GM12878 (cell line): ENCODE measurements around the gene PRTFDC1. TPM values are rescaled to one million over a fixed set of nuclear protein-coding genes. Genes with fewer than 3 reads are reported as not detected.

Experiments used
- ATAC-seq: fragments of 200-7000 bp; cut with Tn5 transposase; 3 replicates; pipeline ENCODE4 v1.9.1; 2020; ENCODE audit warnings: mild to moderate bottlenecking, moderate library complexity
- BruUV-seq: library from RNA; stranded (reverse); fragments of 400-500 nt; replicated peaks from 2 replicates; lab custom pipeline; 2021; lab: Mats Ljungman, UMichigan
- CTCF ChIA-PET: fragments of 300-600 bp; sonication (Branson Sonifier 250); formaldehyde crosslinking; extraction: SDS; loops from one replicate; lab custom pipeline; 2021; ENCODE audit warnings: inconsistent platforms; lab: Yijun Ruan, JAX
- POLR2A ChIA-PET: fragments of 350-600 bp; formaldehyde crosslinking; extraction: SDS; loops from one replicate; lab custom pipeline; 2021; ENCODE audit warnings: inconsistent platforms; lab: Charles Lee
- RAD21 ChIA-PET: fragments of 300-600 bp; sonication (Branson Sonifier 250); formaldehyde crosslinking; loops from one replicate; lab custom pipeline; 2023; ENCODE audit warnings: antibody characterized with exemption; ENCODE audit not compliant: unreplicated experiment; lab: Charles Lee
- SMC1A ChIA-PET: fragments of 300-600 bp; sonication (Branson Sonifier 250); formaldehyde crosslinking; loops from one replicate; lab custom pipeline; 2023; ENCODE audit not compliant: unreplicated experiment, uncharacterized antibody; lab: Charles Lee
- DNase-seq: peaks from one replicate; pipeline ENCODE4 v3.0.0-alpha.2; 2011; ENCODE audit warnings: low read depth, low spot score
- FAIRE-seq: peaks from 3 replicates; lab custom pipeline; 2011; peaks lifted over from hg19 to GRCh38; lab: Jason Lieb, UNC
- H2AFZ ChIP-seq: 2 replicates; pipeline ENCODE4 v1.6.0; 2011; ENCODE audit warnings: low read depth, low read length, control low read depth; ENCODE audit not compliant: control insufficient read depth
- H3K27ac ChIP-seq: 2 replicates; pipeline ENCODE4 v1.5.1; 2011; ENCODE audit warnings: control low read depth; ENCODE audit not compliant: control insufficient read depth, insufficient read depth
- H3K27me3 ChIP-seq, 2 experiments: replicated peaks in 1 of 2; 2 replicates each; pipeline versions ENCODE4 v1.6.0 to v1.6.1; 2011; ENCODE audit warnings: low read length in 1 of 2; ENCODE audit not compliant: control insufficient read depth in 2 of 2, insufficient read depth in 2 of 2
- H3K36me3 ChIP-seq, 2 experiments: 2 replicates each; pipeline ENCODE4 v1.5.1; 2011; ENCODE audit warnings: low read length in 1 of 2; ENCODE audit not compliant: control insufficient read depth in 2 of 2, insufficient read depth in 2 of 2
- H3K4me1 ChIP-seq: 2 replicates; pipeline ENCODE4 v1.6.1; 2011; ENCODE audit warnings: mild to moderate bottlenecking, low read length, moderate library complexity, mixed read lengths; ENCODE audit not compliant: control insufficient read depth, insufficient read depth
- H3K4me2 ChIP-seq: 2 replicates; pipeline ENCODE4 v1.6.0; 2011; ENCODE audit warnings: control low read depth; ENCODE audit not compliant: control insufficient read depth, insufficient read depth
- H3K4me3 ChIP-seq: fragments of 200-600 bp; sonication (generic); 2 replicates; pipeline ENCODE4 v1.5.1; 2016
- H3K79me2 ChIP-seq: 2 replicates; pipeline ENCODE4 v1.6.0; 2011; ENCODE audit warnings: low read length; ENCODE audit not compliant: control insufficient read depth, insufficient read depth
- H3K9ac ChIP-seq: 2 replicates; pipeline ENCODE4 v1.8.0; 2011; ENCODE audit warnings: low read length, control low read depth, mixed read lengths; ENCODE audit not compliant: control insufficient read depth, insufficient read depth
- H3K9me3 ChIP-seq: replicated peaks from 3 replicates; pipeline ENCODE4 v1.5.1; 2011; ENCODE audit warnings: mild to moderate bottlenecking, low read length; ENCODE audit not compliant: control insufficient read depth, insufficient read depth
- H4K20me1 ChIP-seq: 2 replicates; pipeline ENCODE4 v1.6.0; 2011; ENCODE audit not compliant: control insufficient read depth, insufficient read depth
- BCLAF1 ChIP-seq: fragments of 450-650 bp; IDR thresholded peaks from 2 replicates; pipeline ENCODE4 v1.6.1; 2017; ENCODE audit warnings: antibody characterized with exemption, mild to moderate bottlenecking, moderate library complexity
- CBFB ChIP-seq: IDR thresholded peaks from 2 replicates; pipeline ENCODE4 v1.6.1; 2016; ENCODE audit warnings: antibody characterized with exemption, low read depth
- HCFC1 ChIP-seq: fragments of 150-350 bp; IDR thresholded peaks from 2 replicates; pipeline ENCODE4 v1.6.1; 2014; ENCODE audit warnings: low read length
- HDAC2 ChIP-seq: fragments of 200-600 bp; sonication (generic); IDR thresholded peaks from 2 replicates; pipeline ENCODE4 v1.6.1; 2017
- MTA3 ChIP-seq: IDR thresholded peaks from 2 replicates; pipeline ENCODE4 v1.6.1; 2012; ENCODE audit warnings: low read length, inconsistent platforms, borderline replicate concordance
- PKNOX1 ChIP-seq: fragments of 450-650 bp; IDR thresholded peaks from 2 replicates; pipeline ENCODE4 v1.6.1; 2016; ENCODE audit warnings: mild to moderate bottlenecking
- RAD21 ChIP-seq: IDR thresholded peaks from 2 replicates; pipeline ENCODE4 v1.6.1; 2011; ENCODE audit warnings: mild to moderate bottlenecking, low read depth, low read length, moderate library complexity; ENCODE audit not compliant: insufficient read depth
- SRF ChIP-seq, 2 experiments: IDR thresholded peaks; 2 replicates each; pipeline ENCODE4 v1.6.1; 2011; ENCODE audit warnings: low read depth in 2 of 2, low read length in 2 of 2, mild to moderate bottlenecking in 1 of 2, moderate library complexity in 1 of 2
- USF1 ChIP-seq: IDR thresholded peaks from 2 replicates; pipeline ENCODE4 v1.6.1; 2011; ENCODE audit warnings: borderline replicate concordance, low read depth, mild to moderate bottlenecking, moderate library complexity, mixed read lengths, low read length; ENCODE audit not compliant: insufficient read depth; ENCODE audit errors: extremely low read length
- WRNIP1 ChIP-seq: IDR thresholded peaks from 2 replicates; pipeline ENCODE4 v1.6.1; 2011; ENCODE audit warnings: low read depth, low read length, improper control_type of control experiment, borderline replicate concordance
- ZBED1 ChIP-seq: IDR thresholded peaks from 2 replicates; pipeline ENCODE4 v1.6.1; 2016; ENCODE audit warnings: borderline replicate concordance
- ZNF207 ChIP-seq: fragments of 450-650 bp; IDR thresholded peaks from 2 replicates; pipeline ENCODE4 v1.6.1; 2014; ENCODE audit warnings: antibody characterized with exemption, mild to moderate bottlenecking, borderline replicate concordance
- in situ Hi-C: fragments of 300-500 bp; cut with MboI; formaldehyde crosslinking; loops from 9 replicates; pipeline ENCODE4 v1.14.3; 2018; ENCODE audit warnings: mixed read lengths
- intact Hi-C: fragments of 100-400 bp; cut with micrococcal nuclease; formaldehyde crosslinking; loops from one replicate; pipeline ENCODE4 v1.14.2; 2022; ENCODE audit not compliant: unreplicated experiment
- polyA plus RNA-seq, 11 experiments: library from polyadenylated mRNA; depleted of rRNA in 4 of 11; unstranded in 6 of 11; stranded (reverse) in 5 of 11; fragments of >200 nt; fragmentation: Nextera tagmentation in 4 of 11; fragmentation: Illumina TruSeq in 1 of 11; extraction: Ambion mirVana in 4 of 11; extraction: Trizol in 1 of 11; gene quantifications; 1 replicate in 1 of 11; 2 replicates in 10 of 11; pipeline versions ENCODE4 v1.2.1 to v1.2.3, GENCODE V29; 2011 to 2016; ENCODE audit warnings: inconsistent platforms in 2 of 11, missing spikeins in 2 of 11, low read depth in 1 of 11
- total RNA-seq, 4 experiments: library from RNA; depleted of rRNA in 3 of 4; stranded (reverse); fragments of >200 nt in 3 of 4; fragmentation: Illumina TruSeq in 1 of 4; extraction: Trizol in 1 of 4; gene quantifications; 2 replicates each; pipeline versions ENCODE4 v1.2.1 to v1.2.3, GENCODE V29; 2013 to 2021
- TF ChIP-seq, protein P1 (sequence below): fragments of 450-650 bp; IDR thresholded peaks from 2 replicates; pipeline ENCODE4 v1.6.1; 2017; ENCODE audit warnings: mild to moderate bottlenecking, moderate library complexity

The PRTFDC1 gene
- total and polyA plus RNA-seq, 10 of the 15 experiments (the other 5 are each of a cell fraction or from before 2014, with no cell fraction given) = 5.5 to 17.3 (median 11.3) TPM

DNA sequence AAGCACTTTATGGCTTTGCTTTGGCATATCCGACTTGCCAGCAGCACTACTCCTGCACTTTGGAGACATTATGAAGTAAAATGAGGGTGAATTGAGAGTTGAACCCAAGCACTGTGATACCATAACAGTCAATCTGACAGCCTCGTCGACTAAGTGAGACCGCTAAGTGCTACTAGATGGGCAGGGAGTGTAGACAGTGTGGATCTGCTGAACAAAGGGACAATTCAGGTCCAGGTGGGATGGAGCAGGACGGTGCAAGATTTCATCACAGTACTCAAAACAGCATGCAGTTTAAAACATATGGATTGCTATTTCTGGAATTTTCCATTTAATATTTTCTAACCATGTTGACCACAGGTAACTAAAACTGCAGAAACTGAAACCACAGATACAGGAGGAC is 20.8 kb upstream of the PRTFDC1 start (continued):
- TF ChIP-seq WRNIP1 (no peak), HCFC1 (no peak), HDAC2 (no peak), USF1 (no peak), ZNF207 (no peak), CBFB (no peak), BCLAF1 (no peak), MTA3 (no peak), SRF (IDR thresholded peaks at IDR 0.05; ENCODE audit: low read depth in 2 of 2, low read length in 2 of 2) (no peak)

DNA sequence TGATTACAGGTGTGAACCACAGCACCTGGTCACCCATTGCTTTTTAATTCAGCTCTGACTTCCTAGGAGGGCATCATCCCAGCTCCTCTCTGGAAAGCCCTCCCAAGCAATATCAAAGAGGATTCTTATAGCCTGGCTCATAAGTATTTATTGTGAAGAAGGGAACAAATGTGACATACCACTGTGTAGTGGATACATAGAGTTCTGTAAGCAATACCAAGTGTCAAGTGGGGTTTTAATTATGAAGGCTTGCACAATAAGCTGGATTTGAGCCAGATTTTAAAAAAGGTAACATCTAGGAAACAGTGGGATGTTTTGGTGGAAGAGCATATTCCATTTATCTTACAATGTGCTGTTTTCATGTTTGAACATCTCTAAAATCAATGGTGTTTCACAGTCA is 19.0 kb upstream of the PRTFDC1 start:
- no TSS peak for BruUV-seq
- ChIA-PET POLR2A (no interaction called here), CTCF (interaction anchor here (1.0 to 1.5 kb wide), 4 partner anchors 9 to 41 kb away, joined by 3 to 5 read pairs (median 4); no protein-coding TSS in a partner anchor), SMC1A (interaction anchor here (1.2 to 2.8 kb wide), 3 partner anchors 10 to 20 kb away, joined by 3 to 8 read pairs (median 5); no protein-coding TSS in a partner anchor)
- Histone ChIP-seq H3K4me3 (no peak overlapping the region), H3K79me2 (no peaks in the 10 kb centered on the region), H3K9ac (no peak overlapping the region), H3K4me2 (no peak overlapping the region), H4K20me1 (no peaks in the 10 kb centered on the region)
- intact Hi-C loops = no loop called here
- TF ChIP-seq RAD21 = no peak
- no peak for TF ChIP-seq PKNOX1
- TF ChIP-seq HCFC1 = no peak
- no peak for TF ChIP-seq ZBED1
- TF ChIP-seq, protein P1, sequence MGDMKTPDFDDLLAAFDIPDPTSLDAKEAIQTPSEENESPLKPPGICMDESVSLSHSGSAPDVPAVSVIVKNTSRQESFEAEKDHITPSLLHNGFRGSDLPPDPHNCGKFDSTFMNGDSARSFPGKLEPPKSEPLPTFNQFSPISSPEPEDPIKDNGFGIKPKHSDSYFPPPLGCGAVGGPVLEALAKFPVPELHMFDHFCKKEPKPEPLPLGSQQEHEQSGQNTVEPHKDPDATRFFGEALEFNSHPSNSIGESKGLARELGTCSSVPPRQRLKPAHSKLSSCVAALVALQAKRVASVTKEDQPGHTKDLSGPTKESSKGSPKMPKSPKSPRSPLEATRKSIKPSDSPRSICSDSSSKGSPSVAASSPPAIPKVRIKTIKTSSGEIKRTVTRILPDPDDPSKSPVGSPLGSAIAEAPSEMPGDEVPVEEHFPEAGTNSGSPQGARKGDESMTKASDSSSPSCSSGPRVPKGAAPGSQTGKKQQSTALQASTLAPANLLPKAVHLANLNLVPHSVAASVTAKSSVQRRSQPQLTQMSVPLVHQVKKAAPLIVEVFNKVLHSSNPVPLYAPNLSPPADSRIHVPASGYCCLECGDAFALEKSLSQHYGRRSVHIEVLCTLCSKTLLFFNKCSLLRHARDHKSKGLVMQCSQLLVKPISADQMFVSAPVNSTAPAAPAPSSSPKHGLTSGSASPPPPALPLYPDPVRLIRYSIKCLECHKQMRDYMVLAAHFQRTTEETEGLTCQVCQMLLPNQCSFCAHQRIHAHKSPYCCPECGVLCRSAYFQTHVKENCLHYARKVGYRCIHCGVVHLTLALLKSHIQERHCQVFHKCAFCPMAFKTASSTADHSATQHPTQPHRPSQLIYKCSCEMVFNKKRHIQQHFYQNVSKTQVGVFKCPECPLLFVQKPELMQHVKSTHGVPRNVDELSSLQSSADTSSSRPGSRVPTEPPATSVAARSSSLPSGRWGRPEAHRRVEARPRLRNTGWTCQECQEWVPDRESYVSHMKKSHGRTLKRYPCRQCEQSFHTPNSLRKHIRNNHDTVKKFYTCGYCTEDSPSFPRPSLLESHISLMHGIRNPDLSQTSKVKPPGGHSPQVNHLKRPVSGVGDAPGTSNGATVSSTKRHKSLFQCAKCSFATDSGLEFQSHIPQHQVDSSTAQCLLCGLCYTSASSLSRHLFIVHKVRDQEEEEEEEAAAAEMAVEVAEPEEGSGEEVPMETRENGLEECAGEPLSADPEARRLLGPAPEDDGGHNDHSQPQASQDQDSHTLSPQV = no peak
- TF ChIP-seq, all 136 proteins: peak for 0
- H3K4me1 ChIP-seq = no peaks in the 10 kb centered on the region
- H2AFZ ChIP-seq = no peak overlapping the region
- H3K27ac ChIP-seq = no peak overlapping the region
- in situ Hi-C loops = no loop called here
- no peaks in the 10 kb centered on the region for H3K36me3 ChIP-seq
- RAD21 ChIA-PET = no interaction called here
- no peaks in the 10 kb centered on the region; the same call in 2 of the 3 replicates for H3K9me3 ChIP-seq
- no peaks in the 10 kb centered on the region for H3K27me3 ChIP-seq
- FAIRE-seq = no peak
- DNase-seq = no peak
- ATAC-seq = no peak
